ENCODE measurements around the gene SNAI1.
A peak's percentile ranks its signal among the peaks of the same experiment; 100 is the strongest.

The SNAI1 gene

DNA sequence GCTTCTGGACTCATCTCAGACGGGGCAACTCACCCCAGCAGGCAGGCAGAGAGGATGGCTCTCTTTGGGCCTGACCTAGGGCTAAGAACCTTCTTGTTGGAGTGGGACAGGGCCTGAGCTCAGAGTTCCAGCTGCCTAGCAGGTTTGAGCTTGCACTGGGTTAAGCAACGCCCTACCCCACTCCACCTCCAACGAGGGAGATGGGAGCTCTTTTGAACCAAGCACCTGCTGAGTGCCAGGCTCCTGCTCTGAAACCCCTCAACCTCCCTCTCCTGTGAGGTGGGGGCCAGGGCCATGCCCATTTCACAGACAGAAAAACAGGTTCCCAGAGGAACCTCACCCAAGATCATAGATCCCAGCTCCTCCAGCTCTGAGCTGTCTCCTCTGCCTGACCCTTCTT is 54.3 kb downstream of the SNAI1 start:
- TF ChIP-seq, protein P1, sequence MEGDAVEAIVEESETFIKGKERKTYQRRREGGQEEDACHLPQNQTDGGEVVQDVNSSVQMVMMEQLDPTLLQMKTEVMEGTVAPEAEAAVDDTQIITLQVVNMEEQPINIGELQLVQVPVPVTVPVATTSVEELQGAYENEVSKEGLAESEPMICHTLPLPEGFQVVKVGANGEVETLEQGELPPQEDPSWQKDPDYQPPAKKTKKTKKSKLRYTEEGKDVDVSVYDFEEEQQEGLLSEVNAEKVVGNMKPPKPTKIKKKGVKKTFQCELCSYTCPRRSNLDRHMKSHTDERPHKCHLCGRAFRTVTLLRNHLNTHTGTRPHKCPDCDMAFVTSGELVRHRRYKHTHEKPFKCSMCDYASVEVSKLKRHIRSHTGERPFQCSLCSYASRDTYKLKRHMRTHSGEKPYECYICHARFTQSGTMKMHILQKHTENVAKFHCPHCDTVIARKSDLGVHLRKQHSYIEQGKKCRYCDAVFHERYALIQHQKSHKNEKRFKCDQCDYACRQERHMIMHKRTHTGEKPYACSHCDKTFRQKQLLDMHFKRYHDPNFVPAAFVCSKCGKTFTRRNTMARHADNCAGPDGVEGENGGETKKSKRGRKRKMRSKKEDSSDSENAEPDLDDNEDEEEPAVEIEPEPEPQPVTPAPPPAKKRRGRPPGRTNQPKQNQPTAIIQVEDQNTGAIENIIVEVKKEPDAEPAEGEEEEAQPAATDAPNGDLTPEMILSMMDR (IDR thresholded peaks at IDR 0.05): no peak
- Mint-ChIP-seq H3K36me3 (ENCODE audit: low read depth) (no peaks in the 10 kb centered on the region), H3K9me3 (no peaks in the 10 kb centered on the region), H3K4me3 (no peak overlapping the region), H3K27ac (no peak overlapping the region), H3K27me3 (ENCODE audit: low read depth, poor library complexity) (no peaks in the 10 kb centered on the region), H3K4me1 (peaks cover 41% of the 10 kb centered on the region)
- DNase-seq: no peak

DNA sequence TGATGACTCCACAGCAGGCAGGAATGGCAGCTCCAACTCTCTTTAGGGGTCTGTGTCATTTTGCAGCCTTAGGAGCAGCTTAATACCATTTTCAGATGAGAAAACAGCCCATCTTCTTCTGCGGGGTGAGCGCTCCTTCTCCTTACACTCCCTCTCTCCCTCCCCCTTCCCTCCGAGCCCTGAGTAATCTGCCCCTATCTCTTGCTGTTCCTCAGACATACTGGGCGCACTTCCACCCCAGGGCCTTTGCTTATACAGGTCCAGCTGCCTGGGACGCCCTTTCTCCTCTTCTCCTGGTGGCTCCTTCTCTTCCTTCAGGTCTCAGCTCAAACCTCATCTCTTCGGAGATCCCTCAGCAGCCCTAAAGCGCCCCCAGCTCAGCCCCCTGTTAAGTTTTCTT is 54.8 kb downstream of the SNAI1 start:
- no peaks in the 10 kb centered on the region for H3K27me3 Mint-ChIP-seq (ENCODE audit: low read depth, poor library complexity)
- H3K4me1 Mint-ChIP-seq: peaks cover 41% of the 10 kb centered on the region
- TF ChIP-seq, protein P1 (IDR thresholded peaks at IDR 0.05): no peak
- no peak overlapping the region for H3K4me3 Mint-ChIP-seq
- H3K36me3 Mint-ChIP-seq (ENCODE audit: low read depth): no peaks in the 10 kb centered on the region
- no peak for DNase-seq
- H3K27ac Mint-ChIP-seq: no peak overlapping the region
- no peaks in the 10 kb centered on the region for H3K9me3 Mint-ChIP-seq

DNA sequence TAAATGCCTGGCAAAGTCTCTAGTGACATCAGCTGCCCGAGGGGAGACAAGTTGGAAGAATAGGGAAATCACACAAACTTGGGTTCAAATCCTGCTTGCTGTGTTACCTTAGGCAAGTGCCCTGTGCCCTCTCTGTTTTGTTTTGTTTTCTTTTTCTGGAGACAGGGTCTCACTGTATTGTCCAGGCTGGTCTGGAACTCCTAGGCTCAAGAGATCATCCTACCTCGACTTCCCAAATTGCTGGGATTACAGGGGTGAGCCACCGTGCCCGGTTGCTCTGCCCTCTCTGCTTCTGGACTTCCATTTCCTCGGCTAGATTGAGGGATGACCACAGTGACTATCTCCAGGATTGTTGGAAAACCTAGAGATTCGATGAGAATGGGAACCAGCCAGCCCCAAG is 55.4 kb downstream of the SNAI1 start:
- Mint-ChIP-seq H3K4me1 (peaks cover 45% of the 10 kb centered on the region), H3K36me3 (ENCODE audit: low read depth) (no peaks in the 10 kb centered on the region), H3K4me3 (no peak overlapping the region), H3K27me3 (ENCODE audit: low read depth, poor library complexity) (no peaks in the 10 kb centered on the region), H3K27ac (peak overlapping the region; percentile 33), H3K9me3 (no peaks in the 10 kb centered on the region)
- DNase-seq: no peak
- TF ChIP-seq, protein P1 (IDR thresholded peaks at IDR 0.05): no peak
